NCI-H69 (cell line): ENCODE measurements around the gene TUBB8B.
"Not testable (repeated sequence)": the region's sequence is repeated elsewhere in the genome, so short reads cannot be mapped to it uniquely, and the experiment has no call there.

Experiments
- DNase-seq: peaks from one replicate; lab custom pipeline; 2025; lab: John Stamatoyannopoulos, UW

Gene TUBB8B

DNA sequence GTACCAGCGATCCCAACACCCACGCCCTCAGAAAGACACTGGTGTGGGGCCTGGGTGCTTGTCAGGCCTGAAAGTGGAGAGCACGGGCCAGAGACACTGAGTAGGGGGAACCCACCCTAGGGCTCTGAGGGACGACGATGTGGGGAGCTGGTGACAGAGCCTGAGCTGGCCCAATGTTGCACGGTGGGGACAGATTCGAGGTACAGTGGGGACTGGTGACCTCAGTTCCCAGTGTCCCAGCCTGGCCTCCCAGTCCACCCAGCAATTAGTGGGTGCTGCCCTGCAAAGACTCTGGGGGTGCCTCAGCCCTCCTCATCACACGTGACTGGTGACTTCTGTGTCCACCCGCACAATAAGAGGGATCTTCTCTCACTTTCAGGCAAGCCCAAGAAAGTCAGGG lies 36.6 kb downstream of the TUBB8B start:
- DNase-seq, result not testable (repeated sequence)

DNA sequence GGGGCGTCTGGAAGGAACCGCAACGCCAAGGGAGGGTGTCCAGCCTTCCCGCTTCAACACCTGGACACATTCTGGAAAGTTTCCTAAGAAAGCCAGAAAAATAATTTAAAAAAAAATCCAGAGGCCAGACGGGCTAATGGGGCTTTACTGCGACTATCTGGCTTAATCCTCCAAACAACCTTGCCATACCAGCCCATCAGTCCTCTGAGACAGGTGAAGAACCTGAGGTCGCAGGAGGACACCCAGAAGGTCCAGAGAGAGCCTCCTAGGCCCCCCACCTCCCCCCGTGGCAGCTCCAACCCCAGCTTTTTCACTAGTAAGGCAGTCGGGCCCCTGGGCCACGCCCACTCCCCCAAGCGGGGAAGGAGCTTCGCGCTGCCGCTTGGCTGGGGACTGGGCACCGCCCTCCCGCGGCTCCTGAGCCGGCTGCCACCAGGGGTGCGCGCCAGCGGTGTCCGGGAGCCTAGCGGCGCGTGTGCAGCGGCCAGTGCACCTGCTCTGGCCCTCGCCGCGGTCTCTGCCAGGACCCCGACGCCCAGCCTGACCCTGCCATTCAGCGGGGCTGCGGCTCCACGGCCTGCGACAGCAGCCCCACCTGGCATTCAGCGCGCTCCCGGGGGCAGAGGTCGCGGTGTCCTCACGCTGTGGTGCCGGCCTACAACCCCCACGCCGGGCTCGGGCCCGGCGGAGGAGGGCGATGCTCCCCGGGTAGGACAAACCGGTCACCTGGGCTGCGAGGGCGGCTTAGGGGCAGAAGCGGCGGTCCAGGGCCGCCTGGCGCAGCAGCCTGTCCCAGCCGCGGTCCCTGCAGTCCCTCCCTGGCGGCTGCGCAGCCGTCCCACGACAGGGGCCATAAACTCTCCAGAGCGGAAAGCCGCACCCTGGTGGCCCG lies 37.8 kb downstream of the TUBB8B start:
- not testable (repeated sequence) for DNase-seq

DNA sequence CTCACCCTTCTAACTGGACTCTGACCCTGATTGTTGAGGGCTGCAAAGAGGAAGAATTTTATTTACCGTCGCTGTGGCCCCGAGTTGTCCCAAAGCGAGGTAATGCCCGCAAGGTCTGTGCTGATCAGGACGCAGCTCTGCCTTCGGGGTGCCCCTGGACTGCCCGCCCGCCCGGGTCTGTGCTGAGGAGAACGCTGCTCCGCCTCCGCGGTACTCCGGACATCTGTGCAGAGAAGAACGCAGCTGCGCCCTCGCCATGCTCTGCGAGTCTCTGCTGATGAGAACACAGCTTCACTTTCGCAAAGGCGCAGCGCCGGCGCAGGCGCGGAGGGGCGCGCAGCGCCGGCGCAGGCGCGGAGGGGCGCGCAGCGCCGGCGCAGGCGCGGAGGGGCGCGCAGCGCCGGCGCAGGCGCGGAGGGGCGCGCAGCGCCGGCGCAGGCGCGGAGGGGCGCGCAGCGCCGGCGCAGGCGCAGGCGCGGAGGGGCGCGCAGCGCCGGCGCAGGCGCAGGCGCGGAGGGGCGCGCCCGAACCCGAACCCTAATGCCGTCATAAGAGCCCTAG lies 38.7 kb downstream of the TUBB8B start:
- not testable (repeated sequence) for DNase-seq

- DNase-seq, result not testable (repeated sequence)
These were observed 39.5 kb downstream of the TUBB8B start for GRCh38 chr18:9937-10336.
